K562 (cell line): ENCODE data around the gene SLC7A1.

Experiments
- RCOR1 ChIP-seq, 2 experiments: IDR thresholded peaks; 2 replicates each; pipeline ENCODE4 v1.6.1; 2012; ENCODE audit warnings: low read depth in 2 of 2, low read length in 2 of 2, borderline replicate concordance in 1 of 2, improper control_type of control experiment in 1 of 2
- ZNF316 ChIP-seq: fragments of 450-650 bp; IDR thresholded peaks from 2 replicates; pipeline ENCODE4 v1.6.1; 2016

- TF ChIP-seq RCOR1 (IDR thresholded peaks at IDR 0.05; ENCODE audit: borderline replicate concordance in 1 of 2, low read depth in 2 of 2, low read length in 2 of 2) (no peak), ZNF316 (no peak)
These were observed 90.8 kb downstream of the SLC7A1 start for GRCh38 chr13:29504691-29505090.
